GM19240 (cell line): ENCODE measurements around the gene ZNF521.

Experiments used
- DNase-seq: peaks from one replicate; pipeline ENCODE4 v3.0.0; 2011; ENCODE audit warnings: low spot score; ENCODE audit not compliant: insufficient read length

The ZNF521 gene

DNA sequence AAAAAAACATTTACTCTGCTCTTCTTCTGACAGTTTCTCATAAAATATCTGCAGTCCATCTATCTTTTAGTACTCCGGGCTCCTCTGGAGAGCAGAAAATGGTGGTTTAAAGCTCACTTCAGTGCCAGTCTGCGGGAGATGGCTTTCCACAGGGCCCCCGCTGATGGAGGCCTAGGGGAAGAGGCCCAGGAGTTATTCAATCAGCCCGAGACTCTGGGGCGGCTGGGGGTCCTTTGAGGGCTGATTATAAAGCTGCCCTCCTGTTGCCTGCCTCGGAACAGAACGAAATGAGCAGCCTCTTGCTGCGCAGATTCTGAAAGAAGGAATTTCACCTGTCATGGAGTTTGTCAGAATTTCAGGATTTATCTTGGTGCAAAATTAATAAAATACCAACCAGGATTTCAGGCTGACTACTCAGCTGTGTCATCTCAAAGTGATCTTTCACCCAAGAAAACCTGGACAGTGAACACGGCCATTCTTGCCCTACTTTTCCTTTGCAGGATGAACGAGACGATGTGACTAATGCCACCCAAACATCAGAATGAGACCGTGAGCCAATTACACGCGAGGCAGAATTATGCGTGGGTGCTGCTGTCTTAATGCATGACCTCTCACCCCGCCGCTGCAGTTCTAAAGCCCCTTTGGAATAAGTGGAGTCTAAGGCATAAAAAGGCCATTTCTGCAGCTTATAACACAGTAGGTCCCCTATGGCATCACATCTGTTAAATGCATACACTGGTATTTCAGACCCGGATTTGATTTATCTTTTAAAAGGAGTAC lies 273.8 kb downstream of the ZNF521 start:
- DNase-seq, result no peak

GRCh38 chr18:25077038-25077943 lies 274.7 kb downstream of the ZNF521 start:
- no peak for DNase-seq

DNA sequence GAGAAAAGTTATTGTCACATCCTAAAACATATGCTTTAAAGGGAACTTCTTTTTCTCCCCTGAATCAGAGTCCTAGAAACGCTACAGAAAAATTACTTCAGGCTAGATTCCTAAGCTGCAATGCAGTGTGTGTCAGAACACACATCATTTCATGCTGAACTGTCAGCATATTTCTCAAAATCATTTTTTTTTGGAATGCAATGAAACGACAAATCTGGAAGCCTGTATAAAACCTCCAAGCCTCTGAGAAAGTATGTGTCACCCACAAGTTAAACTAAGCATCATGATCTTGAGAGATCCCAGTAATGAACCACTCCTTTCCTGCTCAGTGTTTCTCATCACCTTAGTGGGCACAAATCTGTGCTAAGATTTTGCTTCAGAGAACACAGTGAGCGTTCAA lies 276.2 kb downstream of the ZNF521 start:
- no peak for DNase-seq

- DNase-seq, result no peak
These were observed 276.6 kb downstream of the ZNF521 start for GRCh38 chr18:25075331-25075730.

DNA sequence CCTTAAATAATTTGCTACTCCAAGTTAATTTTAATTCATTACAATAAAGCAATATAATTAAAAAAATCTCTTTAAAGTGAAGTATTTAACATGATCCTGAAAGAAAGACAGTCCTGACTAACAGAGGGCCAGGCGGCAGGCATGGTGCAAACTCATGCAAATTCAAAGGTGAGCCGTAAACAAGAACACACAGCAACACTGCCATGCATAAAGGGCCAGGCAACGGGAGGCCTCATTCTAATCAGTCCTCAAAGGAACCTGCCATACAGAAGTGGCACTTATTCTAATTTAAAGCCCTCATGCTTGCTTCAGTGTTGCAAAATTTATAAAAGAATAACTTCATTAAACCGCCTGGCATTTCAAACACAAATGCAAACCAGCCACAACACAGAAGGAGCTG lies 277.0 kb downstream of the ZNF521 start:
- no peak for DNase-seq

- no peak for DNase-seq
These were observed 279.8 kb downstream of the ZNF521 start for GRCh38 chr18:25072205-25072604.

DNA sequence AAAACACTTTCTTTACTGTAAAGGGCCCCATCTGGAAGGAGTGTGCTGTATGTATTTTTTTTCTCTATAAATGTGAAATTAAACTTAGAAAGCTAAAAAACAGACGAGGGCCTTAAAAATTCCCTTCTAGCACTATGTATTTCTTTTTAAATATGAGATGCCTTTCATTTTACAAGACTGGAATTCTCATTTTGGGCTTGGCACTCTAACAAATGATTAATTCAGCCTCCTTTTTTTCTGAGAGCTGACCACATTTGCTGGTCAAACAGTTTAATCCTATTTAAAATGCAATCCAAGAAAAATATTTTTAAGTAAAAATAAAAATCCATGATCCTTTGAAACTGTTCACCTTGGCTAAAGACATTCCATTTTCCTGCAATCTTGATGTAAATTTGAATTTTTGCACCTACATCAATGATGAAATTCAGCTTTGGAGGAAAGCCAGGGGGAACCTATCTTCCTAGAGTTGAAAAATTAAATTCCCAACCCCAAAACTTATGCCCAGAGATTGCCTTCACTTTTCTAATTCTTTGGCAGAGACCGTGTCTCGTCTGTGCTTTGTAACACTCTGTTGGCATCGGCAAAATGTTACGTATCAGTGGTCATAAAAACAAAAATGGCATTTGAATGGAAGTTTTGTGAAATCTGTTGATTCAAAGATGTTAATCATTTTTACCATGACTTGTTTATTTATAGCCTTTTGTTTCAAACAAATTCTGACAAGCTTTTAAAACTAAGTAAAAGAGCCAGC lies 284.5 kb downstream of the ZNF521 start:
- no peak for DNase-seq

DNA sequence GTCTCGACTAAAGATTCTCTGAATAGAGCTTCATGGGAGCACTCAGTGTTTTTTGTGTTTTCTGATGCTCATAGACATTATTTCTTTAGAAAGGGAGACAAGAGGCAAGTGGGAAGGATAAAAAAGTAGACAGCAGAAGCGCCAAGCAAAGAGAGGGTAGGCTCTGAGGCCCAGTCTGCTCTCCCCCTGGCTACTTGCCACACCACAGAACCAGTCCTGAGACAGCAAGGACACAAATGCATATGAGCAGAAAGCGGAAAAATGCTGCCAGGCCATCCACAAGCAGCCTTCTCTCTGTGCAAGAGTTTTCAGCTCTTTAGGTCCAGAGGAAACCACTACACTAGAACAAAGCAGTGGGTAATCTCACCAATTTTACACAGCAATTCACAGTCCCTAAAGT lies 285.4 kb downstream of the ZNF521 start:
- DNase-seq, result no peak

DNA sequence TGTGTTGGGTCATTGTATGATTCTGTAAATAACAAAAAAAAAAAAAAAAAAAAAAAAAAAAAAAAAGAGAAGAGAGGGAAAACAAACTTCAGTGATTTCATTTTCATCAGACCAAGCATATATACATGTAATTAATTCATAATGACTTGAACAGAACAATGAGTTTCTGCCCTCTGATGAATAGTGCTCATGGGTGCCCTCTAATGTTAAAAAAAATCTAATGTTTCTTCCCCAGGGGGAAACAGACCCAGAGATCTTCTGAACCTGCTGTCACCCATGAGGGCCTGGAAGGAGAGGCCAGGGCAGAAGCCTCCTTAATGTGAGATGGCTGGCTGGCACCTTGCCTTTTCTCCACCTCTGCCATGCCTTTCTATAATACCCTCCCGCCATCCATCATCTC lies 289.2 kb downstream of the ZNF521 start:
- no peak for DNase-seq

DNA sequence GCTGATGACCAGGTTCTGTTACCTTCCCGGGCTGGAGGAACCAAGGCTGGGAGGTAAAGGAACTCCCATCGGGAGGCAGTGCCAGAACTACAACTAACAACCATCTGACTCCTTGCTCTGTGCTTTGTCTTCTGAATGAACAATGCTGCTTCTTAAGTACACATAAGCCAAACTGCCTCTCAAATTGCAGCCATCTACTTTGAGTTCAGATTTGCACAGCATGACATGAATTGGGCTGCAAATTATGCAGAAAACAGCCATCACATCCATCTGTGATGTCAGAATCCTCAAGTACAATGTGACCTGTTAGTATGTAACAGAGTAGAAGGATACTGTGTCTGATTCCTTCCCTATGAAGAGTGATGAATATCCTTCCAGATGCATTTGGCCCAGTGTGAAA lies 290.6 kb downstream of the ZNF521 start:
- DNase-seq, result no peak

- no peak for DNase-seq
These were observed 293.4 kb downstream of the ZNF521 start for GRCh38 chr18:25058521-25058920.

DNA sequence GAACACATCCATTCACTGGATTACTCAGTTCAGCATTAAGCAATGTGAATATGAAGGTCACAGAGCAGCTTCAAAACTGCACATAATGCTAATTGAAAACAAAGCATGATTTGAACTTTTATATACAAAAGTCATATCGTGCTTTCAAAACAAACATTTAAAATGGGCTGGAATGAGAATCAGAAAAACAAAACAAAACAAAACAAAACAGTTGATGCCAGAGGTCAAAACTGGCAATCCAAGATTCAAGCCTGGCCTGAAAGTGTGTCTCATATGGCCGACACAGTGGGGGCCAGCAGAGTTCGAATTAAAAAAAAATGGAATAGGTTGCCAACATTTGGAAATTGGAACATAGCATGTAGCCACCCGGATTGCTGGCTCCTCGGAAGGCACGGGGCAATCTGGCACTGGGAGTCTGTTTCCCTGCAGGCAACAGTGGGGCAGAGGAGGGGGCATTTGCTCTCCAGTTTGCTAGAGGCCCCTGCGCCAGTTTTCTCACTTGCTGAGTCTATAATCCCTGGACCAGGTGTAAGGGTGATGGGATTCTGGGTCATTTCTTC lies 294.4 kb downstream of the ZNF521 start:
- DNase-seq, result no peak

DNA sequence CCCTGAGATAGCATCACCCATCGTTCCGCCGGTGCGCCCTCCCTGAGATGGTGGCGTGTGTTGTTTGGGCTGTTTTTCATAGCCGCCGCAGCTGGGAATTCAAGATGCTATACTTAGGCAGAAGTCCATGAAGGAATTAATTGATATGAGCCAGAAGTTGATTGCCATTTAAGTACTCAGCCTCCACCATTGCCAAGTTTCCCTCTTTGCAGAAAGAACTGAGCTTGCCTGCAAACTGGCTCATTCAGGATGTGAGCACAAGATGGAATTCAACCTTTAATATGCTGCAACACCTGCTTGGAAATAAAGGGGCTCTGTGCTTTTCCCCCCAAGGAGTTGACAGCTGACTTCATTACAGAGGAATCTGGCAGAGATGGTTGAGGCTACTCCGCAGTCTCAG lies 295.5 kb downstream of the ZNF521 start:
- DNase-seq, result no peak

- DNase-seq, result no peak
These were observed 296.9 kb downstream of the ZNF521 start for GRCh38 chr18:25055076-25055475.

DNA sequence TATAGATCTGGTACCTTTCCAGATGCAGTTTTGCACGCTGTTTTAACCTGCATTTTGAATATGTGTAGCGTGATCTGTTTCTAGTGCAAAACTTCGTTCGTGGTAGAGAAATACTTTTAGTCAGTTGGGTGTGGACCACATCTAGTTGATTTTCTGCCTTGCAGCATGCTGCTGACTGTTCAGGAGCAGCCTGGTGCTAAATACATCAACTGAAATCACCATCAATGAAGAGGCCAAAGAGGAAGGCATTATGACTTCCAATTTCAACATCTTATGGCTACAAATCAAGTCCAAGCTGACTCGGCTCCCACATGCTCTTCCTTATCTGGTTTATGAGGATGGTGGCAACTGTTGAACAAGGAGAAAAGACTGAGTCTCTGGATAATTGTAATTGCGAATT lies 298.5 kb downstream of the ZNF521 start:
- no peak for DNase-seq

GRCh38 chr18:25052511-25052921 lies 299.4 kb downstream of the ZNF521 start:
- DNase-seq, result no peak

DNA sequence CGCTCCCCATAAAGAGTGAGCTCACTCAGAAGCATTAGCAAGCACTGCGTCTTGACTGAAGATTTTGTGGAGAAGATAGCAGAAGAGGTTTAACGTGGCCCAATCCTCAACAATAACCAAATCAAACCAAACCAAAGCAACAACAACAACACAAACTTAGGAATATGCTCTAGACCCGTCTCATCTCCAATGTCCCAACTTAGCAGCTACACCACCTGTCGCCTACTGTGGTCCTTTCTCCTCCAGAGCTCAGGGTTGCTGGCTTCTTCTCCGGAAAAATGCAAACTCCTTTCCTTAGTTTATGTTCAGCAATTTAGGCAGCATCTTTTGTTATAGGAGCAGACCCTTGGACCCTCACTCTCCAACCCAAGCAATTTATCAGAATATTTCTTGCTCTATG lies 301.4 kb downstream of the ZNF521 start:
- DNase-seq, result no peak

DNA sequence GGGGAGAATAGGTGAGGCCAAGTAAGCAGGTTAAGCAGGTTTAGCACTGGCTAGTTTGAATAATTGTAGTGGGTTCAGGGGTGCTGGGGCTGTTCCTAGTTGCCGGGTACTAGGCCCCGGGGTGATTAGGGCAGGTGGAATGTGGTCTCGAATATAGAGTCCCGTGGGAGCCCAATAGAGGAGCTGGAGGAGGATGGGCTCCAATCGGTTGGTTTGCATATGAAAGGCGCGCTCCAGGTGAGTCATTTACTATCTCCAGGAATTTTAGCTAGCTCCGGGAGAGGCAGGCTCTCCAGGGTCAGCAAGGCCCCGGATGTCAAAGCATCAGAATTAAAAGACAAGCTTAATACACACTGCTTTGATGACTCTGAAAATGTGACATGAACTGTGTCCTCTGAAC lies 304.0 kb downstream of the ZNF521 start:
- DNase-seq, result no peak

DNA sequence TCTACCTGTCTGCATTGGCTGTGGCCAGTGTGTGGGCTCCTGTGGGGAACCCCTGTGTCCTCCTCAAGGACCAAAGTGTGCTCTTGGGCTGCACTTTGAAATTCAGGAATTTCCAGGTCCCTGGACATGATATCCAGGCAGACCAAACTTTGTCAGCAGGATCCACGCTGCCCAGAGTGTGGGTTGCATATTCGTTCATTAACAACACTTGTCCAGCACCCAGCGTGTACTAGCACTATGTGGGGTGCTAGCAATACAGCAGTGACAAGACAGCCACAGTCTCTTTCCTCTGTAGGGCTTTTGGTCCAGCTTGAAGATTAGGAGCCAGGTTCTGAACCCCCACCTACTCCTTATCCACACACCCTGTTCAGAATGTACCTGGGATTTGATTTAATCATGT lies 304.5 kb downstream of the ZNF521 start:
- no peak for DNase-seq

GRCh38 chr18:25044694-25045093 lies 307.3 kb downstream of the ZNF521 start:
- DNase-seq, result no peak

DNA sequence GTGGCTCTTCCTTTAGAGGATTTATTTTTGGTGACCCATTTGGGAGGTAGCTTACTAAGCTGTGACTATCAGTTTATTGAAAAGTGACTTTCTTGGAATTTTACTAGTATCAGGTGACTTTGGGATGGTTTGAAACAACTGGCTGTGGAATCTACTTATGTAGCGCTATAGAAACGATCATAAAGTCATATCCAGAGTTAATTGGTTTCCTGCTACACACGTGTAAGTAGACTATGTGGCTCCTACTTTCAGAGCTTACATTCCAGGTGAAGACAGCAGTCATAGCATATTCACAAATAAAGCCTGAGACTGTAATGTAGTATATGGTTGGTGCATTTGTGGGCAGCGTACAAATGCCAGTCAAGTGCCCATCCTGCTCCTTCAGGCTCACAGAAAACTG lies 308.9 kb downstream of the ZNF521 start:
- DNase-seq, result no peak

GRCh38 chr18:25042641-25043051 lies 309.3 kb downstream of the ZNF521 start:
- no peak for DNase-seq
